HG02623 (cell line): ENCODE results near the gene C18orf32.
A peak's percentile ranks its signal among the peaks of the same experiment; 100 is the strongest.
"Not testable (repeated sequence)": the region's sequence is repeated elsewhere in the genome, so short reads cannot be mapped to it uniquely, and the experiment has no call there.

Source experiments
- ATAC-seq: cut with Tn5 transposase; IDR thresholded peaks from one replicate; pipeline ENCODE4 v1.9.1; 2021; ENCODE audit warnings: moderate library complexity; ENCODE audit not compliant: unreplicated experiment

The C18orf32 gene

DNA sequence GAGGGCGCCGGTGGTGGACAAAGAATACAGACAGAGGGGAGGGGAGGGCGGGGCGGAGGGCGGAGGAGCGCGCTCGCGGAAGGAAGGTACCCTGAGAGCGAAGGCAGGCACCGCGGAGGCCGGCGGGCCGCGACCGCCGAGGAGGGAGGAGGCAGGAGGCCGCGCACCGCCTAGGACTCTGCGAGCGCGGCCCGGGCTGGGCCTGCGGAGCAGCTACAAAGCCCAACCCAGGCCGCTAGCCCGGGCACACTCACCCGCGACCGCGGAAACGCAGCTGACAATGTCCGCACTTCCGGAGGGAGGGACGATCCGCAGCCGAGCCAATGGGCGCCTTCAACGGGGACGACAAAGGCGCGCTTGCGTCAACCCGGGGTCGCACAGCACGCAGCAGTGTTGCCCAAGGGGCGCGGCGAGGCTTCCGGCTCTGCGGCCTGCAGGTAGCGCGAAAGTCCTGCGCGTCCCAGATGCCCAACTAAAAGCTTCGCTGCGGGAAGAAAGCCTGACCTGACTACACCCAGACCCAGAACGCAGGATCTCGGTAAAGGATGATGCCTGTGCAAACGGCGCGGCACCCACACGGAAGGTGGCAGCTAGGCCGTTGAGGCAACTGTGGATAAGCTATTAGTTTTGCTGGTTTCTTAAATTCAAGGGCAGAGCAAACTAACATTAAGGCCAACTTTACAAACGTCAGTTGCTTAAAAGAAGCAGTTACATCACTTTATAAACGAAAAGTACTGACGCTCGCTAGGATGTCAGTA is at the start of gene C18orf32:
TSS of gene C18orf32 (minus strand) at position 282 of the 758 bp plus-strand sequence. CDS start 3,486 bp downstream, outside the sequence.
- peak; percentile 95 for ATAC-seq

- no peak for ATAC-seq
Measured at GRCh38 chr18:49534846-49535601, 48.0 kb upstream of the C18orf32 start.

DNA sequence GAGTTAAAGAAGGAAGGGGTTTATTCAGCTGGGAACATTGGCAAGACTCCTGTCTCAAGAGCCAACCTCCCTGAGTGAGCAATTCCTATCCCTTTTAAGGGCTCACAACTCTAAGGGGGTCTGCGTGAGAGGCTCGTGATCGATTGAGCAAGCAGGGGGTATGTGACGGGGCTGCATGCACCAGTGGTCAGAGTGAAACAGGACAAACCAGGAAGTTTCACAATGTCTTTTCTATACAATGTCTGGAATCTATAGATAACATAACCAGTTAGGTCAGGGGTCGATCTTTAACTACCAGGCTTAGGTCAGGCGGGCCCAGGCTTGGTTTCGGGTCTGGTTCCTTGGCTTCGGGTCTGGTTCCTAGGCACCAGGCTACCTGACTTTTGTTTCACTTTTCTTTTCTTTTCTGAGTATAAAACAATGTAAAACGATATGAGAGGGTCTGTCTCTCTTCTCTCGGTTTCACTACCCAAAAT is 44.7 kb upstream of the C18orf32 start:
- ATAC-seq, result no peak

- ATAC-seq, result no peak
Measured at GRCh38 chr18:49529596-49529995, 42.6 kb upstream of the C18orf32 start.

DNA sequence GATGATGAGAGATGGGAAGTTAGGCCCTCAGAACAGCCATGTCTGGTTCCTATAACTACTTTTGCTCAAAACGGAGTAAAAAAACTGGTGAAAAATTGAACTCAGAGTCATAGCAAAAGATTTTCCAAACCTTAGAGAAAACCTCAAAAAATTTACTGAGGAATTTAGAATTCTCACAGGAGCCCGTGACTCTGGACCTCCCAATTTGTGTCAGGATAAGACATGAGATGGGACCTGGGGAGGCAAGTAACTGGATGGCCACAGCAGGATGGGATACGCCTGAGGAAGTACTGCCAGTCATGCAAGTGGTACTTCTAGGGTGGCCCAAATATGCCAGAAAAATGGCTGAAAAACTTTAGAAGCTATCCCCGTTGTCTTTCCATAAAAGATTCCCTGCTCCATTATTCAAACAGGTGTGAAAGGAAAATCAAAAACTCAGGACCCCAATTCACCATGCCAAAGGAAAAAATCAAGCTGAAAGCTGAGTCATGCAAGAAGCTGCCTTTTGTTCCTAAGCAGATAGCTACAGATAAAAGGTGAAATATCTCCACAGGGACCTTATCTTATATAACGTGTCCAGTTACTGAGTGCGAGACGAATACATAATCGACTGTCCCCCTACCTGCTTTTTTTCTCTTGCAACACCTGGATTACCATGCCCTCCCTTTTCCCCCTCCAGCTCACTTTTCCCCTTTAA is 40.7 kb upstream of the C18orf32 start:
- no peak for ATAC-seq

DNA sequence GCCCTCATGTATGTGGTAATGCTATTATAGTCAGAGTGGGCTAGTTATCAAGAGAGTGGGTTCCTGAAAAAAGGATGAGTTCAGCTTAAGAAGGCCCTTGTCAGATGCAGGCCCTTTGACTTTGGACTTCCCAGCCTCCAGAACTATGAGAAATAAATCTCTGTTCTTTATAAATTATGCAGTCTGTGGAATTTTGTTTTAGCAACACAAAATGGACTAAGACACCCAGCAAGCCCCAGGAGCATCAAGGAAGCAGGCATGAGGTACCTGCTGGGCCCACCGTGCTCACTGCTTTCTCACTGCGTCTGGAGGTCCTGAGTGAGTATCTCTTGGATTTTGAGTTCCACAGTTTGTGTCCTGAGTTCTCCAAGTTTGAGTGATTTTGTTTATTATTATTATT is 38.9 kb upstream of the C18orf32 start:
- ATAC-seq, result no peak

DNA sequence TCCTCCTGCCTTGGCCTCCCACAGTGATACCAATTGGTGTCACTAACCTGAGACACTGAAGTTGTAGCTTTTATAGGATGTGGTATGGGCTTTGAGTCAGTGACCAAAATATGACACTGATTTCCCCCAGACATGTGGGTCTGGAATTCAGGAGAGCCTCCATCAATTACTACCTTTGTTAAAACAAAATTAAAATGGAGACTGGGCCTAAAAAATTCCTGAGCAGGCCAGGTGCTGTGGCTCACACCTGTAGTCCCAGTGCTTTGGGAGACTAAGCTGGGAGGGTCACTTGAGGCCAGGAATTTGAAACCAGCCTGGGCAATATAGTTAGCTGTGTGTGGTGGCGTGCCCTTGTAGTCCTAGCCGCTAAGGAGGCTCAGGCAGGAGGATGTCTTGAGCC is 37.9 kb upstream of the C18orf32 start:
- ATAC-seq, result no peak

GRCh38 chr18:49524349-49524748 is 37.3 kb upstream of the C18orf32 start:
- ATAC-seq, result no peak

DNA sequence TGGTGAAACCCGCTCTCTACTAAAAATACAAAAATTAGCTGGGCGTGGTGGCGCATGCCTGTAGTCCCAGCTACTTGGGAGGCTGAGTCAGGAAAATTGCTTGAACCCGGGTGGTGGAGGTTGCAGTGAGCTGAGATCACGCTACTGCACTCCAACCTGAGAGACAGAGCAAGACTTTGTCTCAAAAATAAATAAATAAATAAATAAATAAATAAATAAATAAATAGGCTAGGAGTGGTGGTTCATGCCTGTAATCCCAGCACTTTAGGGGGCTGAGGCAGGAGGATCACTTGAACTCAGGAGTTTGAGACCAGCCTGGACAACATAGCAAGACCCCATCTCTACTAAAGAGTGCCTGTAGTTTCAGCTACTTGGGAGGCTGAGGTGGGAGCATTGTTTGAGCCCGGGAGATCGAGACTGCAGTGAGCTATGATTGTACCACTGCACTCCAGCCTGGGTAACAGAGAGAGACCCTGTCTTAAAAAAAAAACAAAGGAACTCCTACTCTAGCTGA is 36.6 kb upstream of the C18orf32 start:
- ATAC-seq, result not testable (repeated sequence)

DNA sequence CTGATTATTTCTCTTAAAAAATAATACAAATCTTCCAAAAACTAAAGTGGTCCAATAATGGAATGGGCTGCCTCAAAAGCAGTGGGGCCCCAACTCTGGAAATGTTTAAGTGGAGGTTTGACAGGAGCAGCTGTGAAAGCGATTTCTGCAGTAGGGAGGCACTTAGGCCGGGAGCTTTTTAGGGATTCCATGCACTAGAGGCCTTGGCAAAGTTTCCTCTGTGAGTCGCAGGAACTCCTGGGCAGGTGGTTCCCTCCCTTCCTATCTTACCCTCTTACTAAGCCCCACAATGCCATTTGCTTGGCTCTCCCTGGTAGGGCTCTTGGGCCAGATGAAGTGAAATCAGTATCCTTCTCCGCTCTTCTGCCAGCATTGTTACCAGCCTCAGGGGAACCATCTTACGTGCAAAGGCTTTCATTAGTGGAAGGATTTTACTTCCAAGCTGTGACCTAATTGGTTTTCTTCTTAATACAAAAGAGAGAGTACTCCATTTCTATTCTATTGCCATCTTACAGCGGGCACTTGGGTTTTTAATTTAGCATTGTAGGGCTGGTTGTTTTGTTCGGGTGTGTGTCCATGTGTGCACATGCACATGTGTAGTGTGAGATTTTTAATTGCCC is 34.3 kb upstream of the C18orf32 start:
- no peak for ATAC-seq

- ATAC-seq, result no peak
Measured at GRCh38 chr18:49520661-49521145, 33.7 kb upstream of the C18orf32 start.

GRCh38 chr18:49519101-49519971 is 32.3 kb upstream of the C18orf32 start:
- ATAC-seq, result no peak

- ATAC-seq, result no peak
Measured at GRCh38 chr18:49517483-49517882, 30.4 kb upstream of the C18orf32 start.

GRCh38 chr18:49515516-49515915 is 28.5 kb upstream of the C18orf32 start:
- no peak for ATAC-seq

DNA sequence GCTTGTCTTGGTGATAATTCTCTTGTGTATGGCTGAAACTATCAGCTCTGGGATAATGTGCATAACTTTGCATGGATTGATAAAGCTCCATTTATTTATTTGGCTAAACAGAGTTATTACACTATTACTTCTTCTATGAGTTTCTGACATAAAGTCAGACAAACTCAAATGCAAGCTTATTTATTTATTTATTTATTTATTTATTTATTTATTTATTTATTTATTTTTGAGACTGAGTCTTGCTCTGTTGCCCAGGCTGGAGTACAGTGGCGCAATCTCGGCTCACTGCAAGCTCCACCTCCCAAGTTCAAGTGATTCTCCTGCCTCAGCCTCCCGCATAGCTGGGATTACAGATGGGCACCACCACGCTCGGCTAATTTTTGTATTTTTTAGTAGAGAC is 28.0 kb upstream of the C18orf32 start:
- ATAC-seq, result not testable (repeated sequence)

DNA sequence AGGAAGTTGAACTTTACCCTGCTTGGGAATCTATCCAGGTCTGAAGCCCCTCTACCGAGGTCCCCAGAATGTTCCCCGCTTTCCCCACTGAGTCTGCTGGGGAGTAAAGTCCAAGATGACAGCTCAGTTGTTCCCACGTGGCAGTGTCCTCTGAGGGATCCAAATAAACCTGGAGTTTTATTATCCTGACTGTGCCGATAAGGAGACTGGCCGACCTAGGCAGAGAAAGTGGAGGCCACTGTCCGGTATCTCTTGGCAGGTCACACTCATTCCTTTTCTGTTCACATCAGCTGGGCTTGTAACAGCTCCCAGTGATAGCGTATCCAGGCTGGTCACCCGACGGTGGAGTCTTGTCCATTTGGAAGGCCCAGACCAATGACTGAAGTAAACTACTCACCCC is 27.5 kb upstream of the C18orf32 start:
- ATAC-seq, result no peak

- ATAC-seq, result not testable (repeated sequence)
Measured at GRCh38 chr18:49512876-49513275, 25.8 kb upstream of the C18orf32 start.

DNA sequence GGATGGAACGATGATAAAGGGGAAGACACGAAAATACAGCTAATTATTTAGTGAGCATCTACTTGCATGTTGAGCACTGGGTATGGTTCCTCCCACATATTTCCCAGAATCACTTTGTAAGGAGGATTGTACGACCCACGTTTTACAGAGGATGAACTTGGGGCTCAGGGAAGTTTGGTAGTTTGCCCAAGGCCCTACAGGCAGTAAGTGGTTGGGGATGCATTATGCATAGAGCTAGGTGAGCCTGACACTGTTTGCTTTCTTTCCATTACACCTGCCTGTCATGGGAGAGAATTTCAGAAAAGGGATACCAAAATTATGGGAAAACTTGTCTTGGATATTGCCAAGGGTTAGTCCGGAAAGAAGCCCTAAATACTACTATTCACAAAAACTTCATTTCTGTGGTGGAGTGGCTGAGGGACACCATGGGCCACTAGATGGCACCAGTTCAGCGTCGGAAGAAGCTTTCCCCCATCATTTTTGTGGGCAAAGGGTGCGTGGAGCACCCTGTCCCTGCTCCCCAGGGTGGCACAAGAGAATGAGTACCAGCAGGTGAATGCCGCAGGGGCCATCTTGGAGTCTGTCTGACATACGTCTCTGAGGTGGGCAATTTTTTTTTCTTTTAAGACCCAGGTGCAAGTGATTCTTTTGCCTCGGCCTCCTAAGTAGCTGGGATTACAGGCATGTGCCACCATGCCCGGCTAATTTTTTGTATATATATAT is 23.5 kb upstream of the C18orf32 start:
- ATAC-seq, result no peak

GRCh38 chr18:49506438-49506837 is 19.4 kb upstream of the C18orf32 start:
- ATAC-seq, result not testable (repeated sequence)
